A549 (cell line): Measurements from ENCODE around the gene TALDO1.

Source experiments
- EP300 ChIP-seq, 2 experiments: fragments of >200 bp; sonication (Bioruptor Twin); formaldehyde crosslinking; IDR thresholded peaks; 2 replicates in 1 of 2; 3 replicates in 1 of 2; pipeline ENCODE4 v1.6.1; 2016 to 2017
- KDM1A ChIP-seq: fragments of 200-600 bp; sonication (generic); IDR thresholded peaks from 2 replicates; pipeline ENCODE4 v1.6.1; 2016; ENCODE audit warnings: low read depth, mild to moderate bottlenecking
- RNF2 ChIP-seq: fragments of 200-600 bp; sonication (generic); IDR thresholded peaks from 2 replicates; pipeline ENCODE4 v1.6.1; 2016; ENCODE audit warnings: low read depth, mild to moderate bottlenecking, antibody characterized with exemption, moderate library complexity, borderline replicate concordance

DNA sequence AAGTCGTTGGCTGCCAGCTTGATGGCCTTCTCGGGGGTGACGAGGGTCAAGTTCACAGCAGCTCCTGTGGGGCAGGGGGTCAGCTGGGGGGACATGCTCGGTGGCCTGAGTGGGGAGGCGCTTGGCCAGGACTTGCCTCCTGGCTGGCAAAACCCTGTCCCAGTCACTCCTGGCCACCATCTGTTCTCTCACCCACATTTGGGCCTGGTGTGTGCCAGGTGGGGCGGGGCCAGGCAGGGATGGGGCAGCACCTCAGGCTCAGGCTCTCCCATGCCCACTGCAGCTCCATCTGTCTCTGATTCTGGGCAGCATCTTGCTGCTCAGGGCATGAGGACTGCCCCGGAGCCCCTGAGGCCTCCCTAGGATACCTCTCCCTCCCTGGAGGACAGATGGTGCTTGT lies 46.3 kb downstream of the TALDO1 start:
- no peak for TF ChIP-seq KDM1A
- no peak for TF ChIP-seq RNF2
- no peak for TF ChIP-seq EP300 (IDR thresholded peaks at IDR 0.05)
